Testis (tissue), 5 donors: ENCODE data around the gene PMFBP1. TPM values are rescaled to one million over a fixed set of nuclear protein-coding genes. Genes with fewer than 3 reads are reported as not detected.

Experiments
- DNase-seq: peaks from one replicate; pipeline ENCODE4 v3.0.0-alpha.2; 2019
- H3K27ac ChIP-seq, 2 donors: fragments of 200-600 bp; sonication (generic); one replicate each; pipeline ENCODE4 v1.5.1; 2019
- H3K27me3 ChIP-seq: fragments of 200-600 bp; sonication (generic); one replicate; pipeline ENCODE4 v1.5.1; 2019
- H3K36me3 ChIP-seq: fragments of 200-600 bp; sonication (generic); one replicate; pipeline ENCODE4 v1.5.1; 2017; ENCODE audit warnings: low read depth; ENCODE audit errors: missing control alignments
- H3K4me1 ChIP-seq: fragments of 200-600 bp; sonication (generic); one replicate; pipeline ENCODE4 v1.5.1; 2019
- H3K4me3 ChIP-seq, 2 donors: fragments of 200-600 bp; sonication (generic); one replicate each; pipeline ENCODE4 v1.5.1; 2017 to 2019
- H3K9me3 ChIP-seq: fragments of 200-600 bp; sonication (generic); one replicate; pipeline ENCODE4 v1.5.1; 2017
- CTCF ChIP-seq, 3 experiments: fragments of 450-650 bp in 2 of 3; fragments of 200-600 bp in 1 of 3; sonication (generic) in 1 of 3; IDR thresholded peaks; one replicate each; pipeline ENCODE4 v1.5.1; 2016 to 2019; ENCODE audit warnings: antibody characterized with exemption in 3 of 3, mild to moderate bottlenecking in 2 of 3, moderate library complexity in 1 of 3
- POLR2A ChIP-seq: fragments of 450-650 bp; IDR thresholded peaks from one replicate; pipeline ENCODE4 v1.6.1; 2017; ENCODE audit warnings: antibody characterized with exemption, mild to moderate bottlenecking, moderate library complexity
- WGBS, 2 donors: methylation state at CpG; one replicate each; pipeline ENCODE4 v1.1.5; 2018; 5-methylcytosine and 5-hydroxymethylcytosine counted together
- intact Hi-C: fragments of 100-400 bp; cut with DNase I; formaldehyde crosslinking; loops from one replicate; pipeline ENCODE4 v1.15.1; 2023; ENCODE audit warnings: low total_unique reads
- long read RNA-seq, 2 donors: transcript quantifications; one replicate each; lab custom pipeline, GENCODE V29; 2026
- polyA plus RNA-seq: library from polyadenylated mRNA; stranded (reverse); fragments of 350-450 nt; fragmentation: Illumina TruSeq; extraction: RNeasy Lipid Tissue Mini Kit (QIAGEN cat#74804); gene quantifications from one replicate; pipeline ENCODE4 v1.2.3, GENCODE V29; 2014; ENCODE audit warnings: low read depth, low replicate concordance; ENCODE audit not compliant: insufficient read depth
- total RNA-seq, 2 donors: library from RNA; depleted of rRNA; stranded (reverse); fragments of >200 nt; gene quantifications; one replicate each; pipeline ENCODE4 v1.2.3, GENCODE V29; 2016

PMFBP1 gene
- total RNA-seq: 10 to 100 TPM; 14.4 to 33.5 TPM
- 24.3 TPM for polyA plus RNA-seq
- long read RNA-seq, donor 1: 0 reads
- long read RNA-seq, donor 2: 0 reads

- DNase-seq: peak; percentile 35
Observed at GRCh38 chr16:72172105-72173034, at the start of gene PMFBP1. PMFBP1 (minus strand) TSS chr16:72172155; CDS start chr16:72171208, 947 bp downstream.

GRCh38 chr16:72221630-72222024 lies 49.7 kb upstream of the PMFBP1 start:
- no peak for DNase-seq
- WGBS, 2 donors: 67 to 68% methylated on average over 5 of the region's 5 CpGs
- no peaks in the 10 kb centered on the region for H3K27me3 ChIP-seq

More at GRCh38 chr16:72172105-72173034, at the start of gene PMFBP1:
- H3K36me3 ChIP-seq: no peaks in the 10 kb centered on the region
- H3K27ac ChIP-seq: no peak within 1 kb of the TSS
- TF ChIP-seq POLR2A (no peak), CTCF (IDR thresholded peaks at IDR 0.05) (no peak)
- no peaks in the 10 kb centered on the region for H3K4me1 ChIP-seq
- no peaks in the 10 kb centered on the region for H3K27me3 ChIP-seq
- 83% methylated on average over 11 of the region's 11 CpGs for WGBS, 2 donors
- intact Hi-C loops: no loop called here
- H3K4me3 ChIP-seq: no peak within 1 kb of the TSS
- no peaks in the 10 kb centered on the region for H3K9me3 ChIP-seq

GRCh38 chr16:72220875-72221629 lies 49.1 kb upstream of the PMFBP1 start:
- no peaks in the 10 kb centered on the region for H3K4me1 ChIP-seq
- DNase-seq: no peak
- H3K4me3 ChIP-seq: no peak overlapping the region
- H3K9me3 ChIP-seq: no peaks in the 10 kb centered on the region
- H3K36me3 ChIP-seq: no peaks in the 10 kb centered on the region
- intact Hi-C loops: no loop called here
- H3K27ac ChIP-seq: no peak overlapping the region
- H3K27me3 ChIP-seq: no peaks in the 10 kb centered on the region
- TF ChIP-seq POLR2A (no peak), CTCF (IDR thresholded peaks at IDR 0.05) (no peak)
- 64 to 74% methylated on average over 10 of the region's 10 CpGs for WGBS, 2 donors

More at GRCh38 chr16:72221630-72222024, 49.7 kb upstream of the PMFBP1 start:
- H3K27ac ChIP-seq: no peak overlapping the region
- H3K4me3 ChIP-seq: no peak overlapping the region
- no peaks in the 10 kb centered on the region for H3K36me3 ChIP-seq
- H3K4me1 ChIP-seq: no peaks in the 10 kb centered on the region
- no peaks in the 10 kb centered on the region for H3K9me3 ChIP-seq
- intact Hi-C loops: no loop called here
- TF ChIP-seq POLR2A: no peak
- TF ChIP-seq CTCF (IDR thresholded peaks at IDR 0.05): no peak

GRCh38 chr16:72219282-72219681 lies 47.3 kb upstream of the PMFBP1 start:
- H3K4me1 ChIP-seq: no peaks in the 10 kb centered on the region
- DNase-seq: no peak
- no peaks in the 10 kb centered on the region for H3K9me3 ChIP-seq
- no peak overlapping the region for H3K4me3 ChIP-seq
- WGBS, 2 donors: 92 to 99% methylated on average over 8 of the region's 8 CpGs
- TF ChIP-seq CTCF (IDR thresholded peaks at IDR 0.05) (no peak), POLR2A (no peak)
- H3K36me3 ChIP-seq: no peaks in the 10 kb centered on the region
- H3K27ac ChIP-seq: no peak overlapping the region
- H3K27me3 ChIP-seq: no peaks in the 10 kb centered on the region
- intact Hi-C loops: no loop called here
